AG20443 (cell line): Measurements from ENCODE around the gene PRPS2.

Source experiments
- DNase-seq: peaks from one replicate; pipeline ENCODE4 v3.0.0; 2012; ENCODE audit warnings: low spot score, mixed read lengths

The PRPS2 gene

GRCh38 chrX:12817528-12817927, 26.3 kb downstream of the PRPS2 start:
- DNase-seq: no peak

GRCh38 chrX:12819222-12819621, 28.0 kb downstream of the PRPS2 start:
- DNase-seq: no peak

GRCh38 chrX:12820737-12821136, 29.5 kb downstream of the PRPS2 start:
- no peak for DNase-seq

- no peak for DNase-seq
Measured at GRCh38 chrX:12824944-12825343, 33.7 kb downstream of the PRPS2 start.

GRCh38 chrX:12825801-12826200, 34.6 kb downstream of the PRPS2 start:
- DNase-seq: no peak

GRCh38 chrX:12843061-12843667, 52.0 kb downstream of the PRPS2 start:
- no peak for DNase-seq

GRCh38 chrX:12843668-12844279, 52.6 kb downstream of the PRPS2 start:
- DNase-seq: no peak

GRCh38 chrX:12844319-12844718, 53.1 kb downstream of the PRPS2 start:
- no peak for DNase-seq

GRCh38 chrX:12865359-12865758, 74.1 kb downstream of the PRPS2 start:
- no peak for DNase-seq

- no peak for DNase-seq
Measured at GRCh38 chrX:12866451-12867377, 75.5 kb downstream of the PRPS2 start, which contains the start of gene TLR7. Gene TLR7, plus strand, starts transcription at chrX:12867072. Its CDS starts 507 bp downstream, at chrX:12867579.

GRCh38 chrX:12867685-12868084, 76.5 kb downstream of the PRPS2 start:
- DNase-seq: no peak

GRCh38 chrX:12868747-12869146, 77.5 kb downstream of the PRPS2 start:
- no peak for DNase-seq

- DNase-seq: no peak
Measured at GRCh38 chrX:12871257-12871656, 80.0 kb downstream of the PRPS2 start.

GRCh38 chrX:12872741-12873140, 81.5 kb downstream of the PRPS2 start:
- no peak for DNase-seq
